Lower leg skin (tissue), 4 donors: ENCODE data around the gene GPR151. TPM values are rescaled to one million over a fixed set of nuclear protein-coding genes. Genes with fewer than 3 reads are reported as not detected.

ENCODE experiments used
- DNase-seq, 2 donors: peaks; one replicate each; pipeline ENCODE4 v3.0.0-alpha.2; 2019; ENCODE audit warnings: low spot score in 2 of 2
- H3K4me3 ChIP-seq: fragments of 200-600 bp; sonication (generic); 2 replicates; pipeline ENCODE4 v1.5.1; 2017; ENCODE audit warnings: mild to moderate bottlenecking, low read depth; ENCODE audit not compliant: poor library complexity, severe bottlenecking
- POLR2A ChIP-seq, 2 donors: fragments of 450-650 bp; IDR thresholded peaks; one replicate each; pipeline ENCODE4 v1.6.1; 2016 to 2017; ENCODE audit warnings: antibody characterized with exemption in 2 of 2, mild to moderate bottlenecking in 1 of 2, moderate library complexity in 1 of 2
- WGBS, 2 donors: methylation state at CpG; one replicate each; pipeline ENCODE4 v1.1.5; 2018; 5-methylcytosine and 5-hydroxymethylcytosine counted together
- intact Hi-C: fragments of 100-400 bp; cut with DNase I; formaldehyde crosslinking; loops from one replicate; pipeline ENCODE4 v1.15.0; 2023; ENCODE audit warnings: low total_unique reads
- total RNA-seq, 4 donors: library from RNA; depleted of rRNA; stranded (reverse); fragments of >200 nt; gene quantifications; one replicate each; pipeline ENCODE4 v1.1.0, GENCODE V29; 2016
- TF ChIP-seq, protein P1 (sequence below), 3 donors: fragments of 450-650 bp; IDR thresholded peaks; one replicate each; pipeline ENCODE4 v1.5.1; 2016; ENCODE audit warnings: antibody characterized with exemption in 3 of 3, mild to moderate bottlenecking in 3 of 3, moderate library complexity in 2 of 3

Gene GPR151
- total RNA-seq, 4 donors from 2014 or later = not detected

DNA sequence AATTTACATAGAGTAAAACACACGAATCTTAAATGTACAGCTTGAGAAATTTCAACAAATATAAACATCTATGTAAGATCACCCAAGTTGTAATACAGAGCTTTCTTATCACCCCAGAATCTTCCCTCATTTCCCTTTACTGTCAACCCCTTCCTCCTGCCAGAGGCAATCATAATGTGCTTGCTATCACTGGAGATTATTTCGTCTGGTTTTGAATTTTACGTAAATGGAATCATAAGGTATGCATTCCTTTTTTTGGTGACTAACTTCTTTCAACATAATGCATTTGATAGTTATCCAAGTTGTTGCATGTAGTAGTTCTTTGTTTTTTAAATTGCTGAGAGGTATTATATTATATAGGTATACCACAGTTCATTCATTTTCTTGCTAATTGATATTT, 37.5 kb upstream of the GPR151 start:
- H3K4me3 ChIP-seq = no peak overlapping the region
- intact Hi-C loops = no loop called here
- DNase-seq = no peak
- TF ChIP-seq, protein P1, sequence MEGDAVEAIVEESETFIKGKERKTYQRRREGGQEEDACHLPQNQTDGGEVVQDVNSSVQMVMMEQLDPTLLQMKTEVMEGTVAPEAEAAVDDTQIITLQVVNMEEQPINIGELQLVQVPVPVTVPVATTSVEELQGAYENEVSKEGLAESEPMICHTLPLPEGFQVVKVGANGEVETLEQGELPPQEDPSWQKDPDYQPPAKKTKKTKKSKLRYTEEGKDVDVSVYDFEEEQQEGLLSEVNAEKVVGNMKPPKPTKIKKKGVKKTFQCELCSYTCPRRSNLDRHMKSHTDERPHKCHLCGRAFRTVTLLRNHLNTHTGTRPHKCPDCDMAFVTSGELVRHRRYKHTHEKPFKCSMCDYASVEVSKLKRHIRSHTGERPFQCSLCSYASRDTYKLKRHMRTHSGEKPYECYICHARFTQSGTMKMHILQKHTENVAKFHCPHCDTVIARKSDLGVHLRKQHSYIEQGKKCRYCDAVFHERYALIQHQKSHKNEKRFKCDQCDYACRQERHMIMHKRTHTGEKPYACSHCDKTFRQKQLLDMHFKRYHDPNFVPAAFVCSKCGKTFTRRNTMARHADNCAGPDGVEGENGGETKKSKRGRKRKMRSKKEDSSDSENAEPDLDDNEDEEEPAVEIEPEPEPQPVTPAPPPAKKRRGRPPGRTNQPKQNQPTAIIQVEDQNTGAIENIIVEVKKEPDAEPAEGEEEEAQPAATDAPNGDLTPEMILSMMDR (IDR thresholded peaks at IDR 0.05) = no peak
- no peak for TF ChIP-seq POLR2A (IDR thresholded peaks at IDR 0.05)
- 29 to 43% methylated on average over 3 of the region's 3 CpGs for WGBS, 2 donors

DNA sequence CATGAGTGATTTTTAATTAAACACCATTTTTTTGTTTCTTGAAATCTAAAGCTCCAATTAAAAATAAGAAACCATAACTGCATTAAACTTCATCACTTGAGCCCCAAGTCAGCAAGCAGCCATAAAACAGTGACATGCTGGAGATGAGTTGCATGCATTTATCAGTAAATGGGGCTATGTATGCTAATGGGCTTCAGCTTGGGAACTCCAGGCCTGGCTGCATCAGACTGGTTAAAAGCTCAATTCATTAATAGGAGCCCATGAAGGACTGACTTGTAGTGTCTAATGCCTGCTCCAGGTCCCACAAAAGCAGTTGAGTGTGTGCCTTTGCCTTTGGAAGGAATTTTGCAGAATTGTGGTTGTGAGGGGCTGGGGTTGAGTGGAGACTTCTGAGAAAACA, 33.6 kb upstream of the GPR151 start:
- no peak for DNase-seq
- TF ChIP-seq POLR2A (IDR thresholded peaks at IDR 0.05) = no peak
- TF ChIP-seq, protein P1 (IDR thresholded peaks at IDR 0.05) = no peak
- H3K4me3 ChIP-seq = no peak overlapping the region
- intact Hi-C loops = no loop called here

DNA sequence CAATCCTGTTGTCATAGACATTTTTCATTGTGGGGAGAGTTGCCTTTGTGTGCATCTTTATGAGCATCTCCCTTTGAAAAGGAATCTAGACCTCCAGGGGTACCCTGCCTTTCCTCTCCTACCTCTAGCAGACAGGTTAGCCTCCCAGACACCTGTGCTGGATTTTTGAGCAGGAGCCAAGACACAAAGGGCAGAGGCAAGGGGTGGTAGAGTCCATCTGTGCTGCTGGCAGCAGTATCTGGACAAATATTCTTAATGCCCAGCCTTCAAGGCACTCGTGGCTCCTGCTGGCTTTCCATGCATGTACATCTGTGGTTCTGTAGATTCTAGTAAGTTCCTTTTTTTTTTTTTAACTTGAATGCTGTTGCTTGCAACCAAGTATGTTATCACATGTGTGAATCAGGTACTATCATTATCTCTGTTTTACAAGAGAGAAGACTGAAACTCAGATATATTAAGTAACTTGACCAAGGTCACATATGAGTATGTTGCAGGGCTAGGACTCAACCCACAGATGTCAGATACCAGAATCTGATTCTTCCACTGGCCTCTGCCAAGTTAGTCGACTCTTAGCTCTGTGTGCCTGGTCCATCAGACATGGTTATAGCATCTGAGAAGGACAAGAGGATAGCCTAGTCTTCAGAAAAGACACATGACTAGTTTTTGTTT, 32.9 kb upstream of the GPR151 start:
- 39 to 44% methylated on average over 2 of the region's 2 CpGs for WGBS, 2 donors
- DNase-seq = no peak
- no peak for TF ChIP-seq POLR2A (IDR thresholded peaks at IDR 0.05)
- TF ChIP-seq, protein P1 (IDR thresholded peaks at IDR 0.05) = no peak
- intact Hi-C loops = no loop called here
- H3K4me3 ChIP-seq = no peak overlapping the region

DNA sequence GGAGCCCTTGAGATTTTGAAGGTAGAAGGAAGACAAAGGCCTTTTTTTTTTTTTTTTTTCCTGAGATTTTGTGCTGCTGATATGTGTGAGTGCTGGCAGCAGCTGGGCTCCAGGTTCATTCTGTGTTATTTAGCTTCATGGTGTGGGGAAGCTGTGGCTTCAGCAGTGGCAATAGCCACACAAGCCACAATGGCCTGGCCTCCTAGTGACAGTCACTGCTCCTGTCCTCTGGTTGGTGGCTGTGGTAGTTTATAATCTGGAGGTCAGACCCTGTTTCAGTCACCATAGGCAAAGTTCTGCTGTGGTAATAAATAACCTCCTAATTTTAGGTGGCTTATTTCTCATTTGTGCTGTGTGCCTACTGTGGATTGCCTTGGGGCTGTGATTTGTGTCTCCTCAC, 28.2 kb upstream of the GPR151 start:
- DNase-seq = no peak
- intact Hi-C loops = loop anchor here (5.0 kb wide), 1 partner anchor 418 kb away; no protein-coding TSS in a partner anchor
- H3K4me3 ChIP-seq = no peak overlapping the region
- TF ChIP-seq POLR2A (IDR thresholded peaks at IDR 0.05) = no peak
- TF ChIP-seq, protein P1 (IDR thresholded peaks at IDR 0.05) = no peak

DNA sequence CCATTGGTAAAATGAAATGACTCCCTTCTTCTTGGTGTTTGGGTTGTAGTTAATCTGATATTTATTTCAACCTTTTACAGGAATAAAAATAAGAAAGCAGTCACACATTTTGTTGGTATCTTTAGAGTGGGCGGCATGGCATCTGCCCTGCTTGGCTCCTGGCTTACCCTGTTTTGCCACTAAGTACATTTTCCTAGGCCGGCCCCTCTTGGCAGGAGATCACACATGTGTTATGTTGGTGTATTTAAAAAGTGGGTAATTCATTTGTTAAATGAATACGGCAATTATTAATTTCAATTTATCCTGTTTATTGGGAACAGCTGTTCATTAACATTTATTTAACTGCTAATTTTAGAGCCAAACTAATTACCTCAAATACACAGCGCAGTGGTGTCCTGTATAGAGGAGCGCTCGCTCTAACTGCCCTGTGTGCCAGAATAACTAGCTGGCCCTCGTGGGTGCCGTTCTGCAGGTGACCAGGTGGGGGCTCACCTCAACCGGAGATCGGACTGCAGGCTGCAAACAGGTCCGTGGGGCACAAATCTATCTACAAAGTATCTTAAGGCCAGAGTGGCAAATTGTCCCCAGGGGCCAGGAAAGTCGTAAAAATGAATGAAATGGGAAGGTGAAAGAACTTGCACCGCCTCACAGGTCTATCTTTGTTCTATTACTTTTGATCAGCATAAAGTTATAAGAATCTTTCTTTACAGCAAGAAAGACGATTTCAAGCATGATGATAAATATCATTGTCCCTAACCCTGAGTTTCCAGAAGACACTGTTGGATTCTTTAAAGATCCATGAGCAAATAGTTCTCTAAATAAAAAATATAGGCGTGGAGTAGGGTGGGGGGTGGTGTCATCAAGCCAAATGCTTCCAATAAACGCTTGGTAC, 26.2 kb upstream of the GPR151 start:
- no peak for TF ChIP-seq POLR2A (IDR thresholded peaks at IDR 0.05)
- TF ChIP-seq, protein P1 (IDR thresholded peaks at IDR 0.05) = no peak
- peak; percentile 50 to 90 for DNase-seq
- 18 to 19% methylated on average over 16 of the region's 16 CpGs for WGBS, 2 donors
- no peak overlapping the region for H3K4me3 ChIP-seq
- intact Hi-C loops = loop anchor here (5.0 kb wide), 1 partner anchor 420 kb away; no protein-coding TSS in a partner anchor
